Measurements from ENCODE around the gene ATP6V0C. TPM values are rescaled to one million over a fixed set of nuclear protein-coding genes. Genes with fewer than 3 reads are reported as not detected.

The ATP6V0C gene
- total and polyA plus RNA-seq, 2 of the 13 experiments (the other 11 are each of a cell fraction or from before 2014, with no cell fraction given), result 10.4 to 20.1 TPM

DNA sequence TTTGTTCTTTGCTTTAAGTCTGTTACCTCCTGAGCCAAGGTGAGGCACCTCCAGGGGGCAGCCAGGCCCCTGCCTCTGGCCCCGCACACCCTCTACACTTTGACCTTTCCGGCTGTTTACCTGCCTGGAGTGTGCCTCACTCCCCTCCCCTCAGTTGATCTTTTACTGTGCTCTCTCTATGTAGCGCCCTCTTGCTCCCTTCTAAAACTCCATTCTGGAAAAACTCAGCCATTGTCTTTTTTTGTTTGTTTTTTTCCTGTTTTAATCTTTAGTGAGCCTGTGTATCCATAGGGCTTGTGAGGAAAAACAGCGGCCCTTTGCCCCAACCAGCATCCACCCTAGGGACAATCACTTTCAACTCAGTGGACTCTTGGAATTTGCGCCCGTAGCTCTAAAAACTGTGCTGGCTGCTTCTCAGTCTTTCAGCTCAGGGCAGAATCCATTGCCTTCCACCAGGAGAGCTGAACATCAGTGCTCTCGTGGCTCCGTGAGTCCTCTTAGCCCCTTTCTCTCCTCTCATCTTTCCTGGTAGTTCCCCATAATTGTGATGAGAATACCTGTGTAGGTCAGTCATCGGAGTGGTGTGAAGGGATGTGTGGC, 10.7 kb downstream of the ATP6V0C start (continued):
- TF ChIP-seq, protein P1, sequence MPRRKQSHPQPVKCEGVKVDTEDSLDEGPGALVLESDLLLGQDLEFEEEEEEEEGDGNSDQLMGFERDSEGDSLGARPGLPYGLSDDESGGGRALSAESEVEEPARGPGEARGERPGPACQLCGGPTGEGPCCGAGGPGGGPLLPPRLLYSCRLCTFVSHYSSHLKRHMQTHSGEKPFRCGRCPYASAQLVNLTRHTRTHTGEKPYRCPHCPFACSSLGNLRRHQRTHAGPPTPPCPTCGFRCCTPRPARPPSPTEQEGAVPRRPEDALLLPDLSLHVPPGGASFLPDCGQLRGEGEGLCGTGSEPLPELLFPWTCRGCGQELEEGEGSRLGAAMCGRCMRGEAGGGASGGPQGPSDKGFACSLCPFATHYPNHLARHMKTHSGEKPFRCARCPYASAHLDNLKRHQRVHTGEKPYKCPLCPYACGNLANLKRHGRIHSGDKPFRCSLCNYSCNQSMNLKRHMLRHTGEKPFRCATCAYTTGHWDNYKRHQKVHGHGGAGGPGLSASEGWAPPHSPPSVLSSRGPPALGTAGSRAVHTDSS (CRISPR knock-in tag; conservative IDR thresholded peaks at IDR 0.05), result no peak
- TF ChIP-seq ZSCAN9 (CRISPR knock-in tag; IDR thresholded peaks at IDR 0.05; ENCODE audit: borderline replicate concordance), result peak; percentile 55; the same call in 1 of the 2 replicates
- TF ChIP-seq TCF7 (IDR thresholded peaks at IDR 0.05; ENCODE audit: low read depth), result peak; percentile 51
- TF ChIP-seq, protein P2, sequence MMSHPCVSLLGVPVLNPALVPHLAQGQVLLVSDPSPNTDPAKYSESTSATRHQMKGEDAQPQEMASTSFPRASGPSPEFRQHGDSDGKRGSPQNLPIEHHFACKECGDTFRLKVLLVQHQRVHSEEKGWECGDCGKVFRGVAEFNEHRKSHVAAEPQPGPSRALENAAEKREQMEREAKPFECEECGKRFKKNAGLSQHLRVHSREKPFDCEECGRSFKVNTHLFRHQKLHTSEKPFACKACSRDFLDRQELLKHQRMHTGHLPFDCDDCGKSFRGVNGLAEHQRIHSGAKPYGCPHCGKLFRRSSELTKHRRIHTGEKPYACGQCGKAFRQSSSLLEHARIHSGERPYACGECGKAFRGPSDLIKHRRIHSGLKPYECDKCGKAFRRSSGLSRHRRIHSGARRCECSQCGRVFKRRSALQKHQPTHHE (CRISPR knock-in tag; IDR thresholded peaks at IDR 0.05; ENCODE audit: borderline replicate concordance), result no peak
- TF ChIP-seq, protein P3, sequence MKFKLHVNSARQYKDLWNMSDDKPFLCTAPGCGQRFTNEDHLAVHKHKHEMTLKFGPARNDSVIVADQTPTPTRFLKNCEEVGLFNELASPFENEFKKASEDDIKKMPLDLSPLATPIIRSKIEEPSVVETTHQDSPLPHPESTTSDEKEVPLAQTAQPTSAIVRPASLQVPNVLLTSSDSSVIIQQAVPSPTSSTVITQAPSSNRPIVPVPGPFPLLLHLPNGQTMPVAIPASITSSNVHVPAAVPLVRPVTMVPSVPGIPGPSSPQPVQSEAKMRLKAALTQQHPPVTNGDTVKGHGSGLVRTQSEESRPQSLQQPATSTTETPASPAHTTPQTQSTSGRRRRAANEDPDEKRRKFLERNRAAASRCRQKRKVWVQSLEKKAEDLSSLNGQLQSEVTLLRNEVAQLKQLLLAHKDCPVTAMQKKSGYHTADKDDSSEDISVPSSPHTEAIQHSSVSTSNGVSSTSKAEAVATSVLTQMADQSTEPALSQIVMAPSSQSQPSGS (CRISPR knock-in tag; IDR thresholded peaks at IDR 0.05), result peak; percentile 62; the same call in 1 of the 2 replicates
- TF ChIP-seq YEATS2 (CRISPR knock-in tag; IDR thresholded peaks at IDR 0.05; ENCODE audit: borderline replicate concordance), result no peak; the same call in 1 of the 2 replicates
- TF ChIP-seq, protein P4, sequence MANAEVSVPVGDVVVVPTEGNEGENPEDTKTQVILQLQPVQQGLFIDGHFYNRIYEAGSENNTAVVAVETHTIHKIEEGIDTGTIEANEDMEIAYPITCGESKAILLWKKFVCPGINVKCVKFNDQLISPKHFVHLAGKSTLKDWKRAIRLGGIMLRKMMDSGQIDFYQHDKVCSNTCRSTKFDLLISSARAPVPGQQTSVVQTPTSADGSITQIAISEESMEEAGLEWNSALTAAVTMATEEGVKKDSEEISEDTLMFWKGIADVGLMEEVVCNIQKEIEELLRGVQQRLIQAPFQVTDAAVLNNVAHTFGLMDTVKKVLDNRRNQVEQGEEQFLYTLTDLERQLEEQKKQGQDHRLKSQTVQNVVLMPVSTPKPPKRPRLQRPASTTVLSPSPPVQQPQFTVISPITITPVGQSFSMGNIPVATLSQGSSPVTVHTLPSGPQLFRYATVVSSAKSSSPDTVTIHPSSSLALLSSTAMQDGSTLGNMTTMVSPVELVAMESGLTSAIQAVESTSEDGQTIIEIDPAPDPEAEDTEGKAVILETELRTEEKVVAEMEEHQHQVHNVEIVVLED (CRISPR knock-in tag; IDR thresholded peaks at IDR 0.05; ENCODE audit: borderline replicate concordance), result peak; percentile 73; the same call in 1 of the 2 replicates
- TF ChIP-seq, protein P5, sequence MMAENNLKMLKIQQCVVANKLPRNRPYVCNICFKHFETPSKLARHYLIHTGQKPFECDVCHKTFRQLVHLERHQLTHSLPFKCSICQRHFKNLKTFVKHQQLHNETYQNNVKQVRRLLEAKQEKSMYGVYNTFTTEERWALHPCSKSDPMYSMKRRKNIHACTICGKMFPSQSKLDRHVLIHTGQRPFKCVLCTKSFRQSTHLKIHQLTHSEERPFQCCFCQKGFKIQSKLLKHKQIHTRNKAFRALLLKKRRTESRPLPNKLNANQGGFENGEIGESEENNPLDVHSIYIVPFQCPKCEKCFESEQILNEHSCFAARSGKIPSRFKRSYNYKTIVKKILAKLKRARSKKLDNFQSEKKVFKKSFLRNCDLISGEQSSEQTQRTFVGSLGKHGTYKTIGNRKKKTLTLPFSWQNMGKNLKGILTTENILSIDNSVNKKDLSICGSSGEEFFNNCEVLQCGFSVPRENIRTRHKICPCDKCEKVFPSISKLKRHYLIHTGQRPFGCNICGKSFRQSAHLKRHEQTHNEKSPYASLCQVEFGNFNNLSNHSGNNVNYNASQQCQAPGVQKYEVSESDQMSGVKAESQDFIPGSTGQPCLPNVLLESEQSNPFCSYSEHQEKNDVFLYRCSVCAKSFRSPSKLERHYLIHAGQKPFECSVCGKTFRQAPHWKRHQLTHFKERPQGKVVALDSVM (CRISPR knock-in tag; IDR thresholded peaks at IDR 0.05), result peak; percentile 56
- TF ChIP-seq NFYC (CRISPR knock-in tag; IDR thresholded peaks at IDR 0.05), result 0 out of 2 replicates have a peak, but pooled peaks have one; percentile 9
- TF ChIP-seq ZSCAN22 (CRISPR knock-in tag; IDR thresholded peaks at IDR 0.05), result no peak
- peak in 1 of 2 experiments; percentile 71; a peak in 2 of 4 replicates for TF ChIP-seq POLR2A (IDR thresholded peaks at IDR 0.05; ENCODE audit: insufficient read depth in 1 of 2, low read depth in 2 of 2, low read length in 2 of 2)
- peak; percentile 27; the same call in 1 of the 2 replicates for TF ChIP-seq DPF2 (CRISPR knock-in tag; IDR thresholded peaks at IDR 0.05; ENCODE audit: borderline replicate concordance, low read depth)
- TF ChIP-seq, protein P6, sequence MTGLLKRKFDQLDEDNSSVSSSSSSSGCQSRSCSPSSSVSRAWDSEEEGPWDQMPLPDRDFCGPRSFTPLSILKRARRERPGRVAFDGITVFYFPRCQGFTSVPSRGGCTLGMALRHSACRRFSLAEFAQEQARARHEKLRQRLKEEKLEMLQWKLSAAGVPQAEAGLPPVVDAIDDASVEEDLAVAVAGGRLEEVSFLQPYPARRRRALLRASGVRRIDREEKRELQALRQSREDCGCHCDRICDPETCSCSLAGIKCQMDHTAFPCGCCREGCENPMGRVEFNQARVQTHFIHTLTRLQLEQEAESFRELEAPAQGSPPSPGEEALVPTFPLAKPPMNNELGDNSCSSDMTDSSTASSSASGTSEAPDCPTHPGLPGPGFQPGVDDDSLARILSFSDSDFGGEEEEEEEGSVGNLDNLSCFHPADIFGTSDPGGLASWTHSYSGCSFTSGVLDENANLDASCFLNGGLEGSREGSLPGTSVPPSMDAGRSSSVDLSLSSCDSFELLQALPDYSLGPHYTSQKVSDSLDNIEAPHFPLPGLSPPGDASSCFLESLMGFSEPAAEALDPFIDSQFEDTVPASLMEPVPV (CRISPR knock-in tag; IDR thresholded peaks at IDR 0.05), result 0 out of 2 replicates have a peak, but pooled peaks have one; percentile 26
- no peak for TF ChIP-seq JUND (CRISPR knock-in tag; IDR thresholded peaks at IDR 0.05)
- TF ChIP-seq ZNF180 (CRISPR knock-in tag; IDR thresholded peaks at IDR 0.05; ENCODE audit: borderline replicate concordance, low read depth), result no peak
- 0 out of 2 replicates have a peak, but pooled peaks have one; percentile 46 for TF ChIP-seq NCOA1 (CRISPR knock-in tag; IDR thresholded peaks at IDR 0.05)
- TF ChIP-seq, protein P7, sequence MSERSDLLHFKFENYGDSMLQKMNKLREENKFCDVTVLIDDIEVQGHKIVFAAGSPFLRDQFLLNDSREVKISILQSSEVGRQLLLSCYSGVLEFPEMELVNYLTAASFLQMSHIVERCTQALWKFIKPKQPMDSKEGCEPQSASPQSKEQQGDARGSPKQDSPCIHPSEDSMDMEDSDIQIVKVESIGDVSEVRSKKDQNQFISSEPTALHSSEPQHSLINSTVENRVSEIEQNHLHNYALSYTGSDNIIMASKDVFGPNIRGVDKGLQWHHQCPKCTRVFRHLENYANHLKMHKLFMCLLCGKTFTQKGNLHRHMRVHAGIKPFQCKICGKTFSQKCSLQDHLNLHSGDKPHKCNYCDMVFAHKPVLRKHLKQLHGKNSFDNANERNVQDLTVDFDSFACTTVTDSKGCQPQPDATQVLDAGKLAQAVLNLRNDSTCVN (CRISPR knock-in tag; IDR thresholded peaks at IDR 0.05; ENCODE audit: borderline replicate concordance), result peak; percentile 91; the same call in 1 of the 2 replicates
